ENCODE measurements around the gene SLC40A1. TPM values are rescaled to one million over a fixed set of nuclear protein-coding genes. Genes with fewer than 3 reads are reported as not detected.

Gene SLC40A1
- polyA plus RNA-seq, 1 donor: 34.6 TPM

DNA sequence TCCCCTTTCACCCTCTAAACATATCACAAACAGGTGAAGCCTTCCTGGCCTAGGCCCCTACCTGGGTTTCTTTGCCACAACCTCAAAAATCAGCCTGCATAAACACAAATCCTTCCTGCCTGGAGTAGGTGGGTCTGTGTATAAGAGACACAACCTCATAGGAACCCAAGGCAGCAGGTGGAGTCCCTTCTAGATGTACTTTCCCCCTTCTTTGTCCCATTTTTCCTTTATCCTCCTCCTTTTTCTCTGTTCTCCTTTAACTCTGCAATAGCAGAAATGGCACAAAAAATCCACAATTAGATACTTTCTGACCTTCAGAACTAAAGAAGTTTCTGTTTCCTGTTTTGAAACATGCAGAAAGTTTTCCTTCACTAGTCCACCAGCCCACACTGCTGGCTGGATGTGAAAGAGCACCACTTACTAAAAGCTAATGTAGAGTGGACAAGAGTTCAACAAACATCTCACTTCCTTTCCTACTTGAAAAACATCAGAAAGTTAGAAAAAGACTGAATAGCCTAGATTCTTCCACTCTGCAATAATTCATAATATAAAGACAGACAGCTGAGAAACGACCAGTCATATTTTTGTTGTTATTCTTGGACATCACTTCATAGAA lies 11.2 kb downstream of the SLC40A1 start:
- DNase-seq (ENCODE audit: low read depth): no peak

- DNase-seq (ENCODE audit: low read depth): no peak
Observed at GRCh38 chr2:189566046-189566445, 14.5 kb downstream of the SLC40A1 start.

DNA sequence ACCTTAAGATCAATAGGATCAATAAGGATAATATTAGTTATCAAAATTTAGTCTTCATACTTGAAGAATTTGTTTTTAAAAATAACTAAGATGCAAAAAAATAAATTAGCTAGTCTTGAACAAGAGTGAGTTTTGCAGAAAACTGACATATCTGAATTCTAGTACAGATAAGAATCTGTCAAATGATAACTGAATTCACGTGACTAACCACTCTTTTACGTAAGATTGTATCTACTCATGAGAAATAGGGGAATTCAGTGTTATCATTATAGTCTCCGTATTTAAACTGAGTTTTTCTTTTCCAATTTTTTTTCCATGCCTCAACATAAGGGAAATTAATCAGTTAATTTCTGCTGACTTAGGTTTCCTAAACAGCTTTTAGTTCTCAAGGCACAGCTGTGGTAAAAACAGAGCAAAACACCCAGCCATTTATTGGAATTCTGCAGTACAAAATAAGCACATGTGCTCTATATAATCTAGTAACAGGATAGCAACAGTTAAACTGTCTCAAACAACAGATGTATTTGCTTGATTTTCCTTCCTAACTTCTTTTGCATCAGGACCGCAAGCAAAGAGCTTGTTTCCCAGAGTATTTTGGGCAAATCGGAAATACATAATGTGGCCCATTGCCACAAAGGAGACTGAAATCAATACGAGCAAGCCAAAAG lies 19.1 kb downstream of the SLC40A1 start:
- DNase-seq (ENCODE audit: low read depth): no peak

DNA sequence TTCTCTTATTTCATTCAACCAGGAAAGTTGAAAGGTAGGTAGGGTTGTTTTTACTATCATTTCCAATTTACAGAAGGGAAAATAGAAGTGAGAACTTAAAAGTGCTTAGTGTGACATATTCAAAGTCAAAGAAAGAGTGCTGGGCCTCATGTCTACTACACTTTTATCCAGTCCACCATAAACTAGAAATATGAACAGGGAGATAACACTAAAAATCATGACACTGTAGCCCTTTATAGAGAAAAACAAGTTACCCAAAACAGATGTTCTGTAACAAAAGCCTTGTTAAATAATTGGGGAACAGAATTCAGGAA lies 20.4 kb downstream of the SLC40A1 start:
- DNase-seq (ENCODE audit: low read depth): no peak

- DNase-seq (ENCODE audit: low read depth): no peak
Observed at GRCh38 chr2:189559579-189560272, 20.9 kb downstream of the SLC40A1 start.

- DNase-seq (ENCODE audit: low read depth): no peak
Observed at GRCh38 chr2:189558516-189559272, 21.9 kb downstream of the SLC40A1 start.

DNA sequence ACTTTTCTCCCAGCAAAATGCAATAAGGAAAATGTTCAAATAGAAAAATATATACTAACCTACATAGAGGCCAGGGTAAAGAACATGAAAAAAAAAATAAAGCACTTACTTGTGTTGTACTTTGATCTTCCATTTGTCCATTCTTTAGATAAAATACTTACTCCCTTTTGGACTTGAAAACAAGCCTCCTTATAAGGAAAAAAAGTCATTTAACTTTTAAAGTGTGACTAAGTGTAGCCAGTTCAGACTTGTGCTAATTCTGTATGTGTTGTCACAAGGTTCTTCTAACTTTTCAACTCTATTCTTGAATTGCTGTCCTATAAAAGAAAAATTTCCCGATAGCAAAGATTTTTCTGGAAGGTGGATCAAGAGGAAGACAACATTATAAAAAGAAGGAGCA lies 23.2 kb downstream of the SLC40A1 start:
- no peak for DNase-seq (ENCODE audit: low read depth)

- no peak for DNase-seq (ENCODE audit: low read depth)
Observed at GRCh38 chr2:189556526-189556925, 24.1 kb downstream of the SLC40A1 start.

DNA sequence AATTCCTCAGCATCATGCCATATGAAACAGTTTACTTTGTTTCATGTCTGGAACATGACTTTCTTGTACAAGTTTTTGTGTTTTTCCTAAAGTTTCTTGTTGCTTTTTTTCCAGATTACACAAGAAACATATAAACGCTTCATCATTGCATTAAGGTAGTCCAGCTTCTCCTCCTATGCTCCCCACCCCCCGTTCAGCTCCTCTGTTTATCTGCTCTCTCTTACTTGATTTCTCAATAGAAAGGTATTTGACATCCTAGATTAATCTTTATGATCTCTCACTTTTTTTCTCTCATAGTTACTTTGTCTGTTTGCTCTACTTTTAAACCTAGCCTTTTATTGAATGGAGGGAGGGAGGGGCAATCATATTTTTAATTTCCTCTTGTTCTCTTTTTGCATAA lies 25.4 kb downstream of the SLC40A1 start:
- DNase-seq (ENCODE audit: low read depth): no peak

DNA sequence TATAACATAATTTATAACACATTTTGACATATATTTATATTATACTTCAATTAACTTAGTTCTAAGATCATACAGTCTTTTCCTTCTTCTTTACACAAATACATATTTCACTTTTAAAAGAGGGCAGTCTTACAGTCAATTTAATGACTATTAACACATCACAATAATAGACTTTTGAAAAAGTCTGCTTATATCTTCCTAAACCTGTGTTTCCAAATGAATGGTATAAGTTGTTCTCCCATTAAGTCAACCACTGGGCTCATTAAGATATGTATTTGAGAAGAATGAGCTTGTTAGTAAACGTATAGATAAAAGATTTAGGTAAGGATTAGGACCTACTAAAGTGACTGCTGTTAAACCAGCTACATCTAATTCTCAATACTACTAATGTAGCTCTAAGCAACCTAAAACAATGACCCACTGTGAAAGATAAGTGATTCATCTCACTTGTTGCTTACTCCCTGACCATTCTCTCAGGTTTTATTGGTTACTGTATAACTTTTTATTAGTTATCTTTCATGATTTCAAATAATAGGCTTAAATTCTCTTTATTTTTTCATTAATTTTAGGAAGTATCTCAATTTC lies 27.0 kb downstream of the SLC40A1 start:
- no peak for DNase-seq (ENCODE audit: low read depth)

DNA sequence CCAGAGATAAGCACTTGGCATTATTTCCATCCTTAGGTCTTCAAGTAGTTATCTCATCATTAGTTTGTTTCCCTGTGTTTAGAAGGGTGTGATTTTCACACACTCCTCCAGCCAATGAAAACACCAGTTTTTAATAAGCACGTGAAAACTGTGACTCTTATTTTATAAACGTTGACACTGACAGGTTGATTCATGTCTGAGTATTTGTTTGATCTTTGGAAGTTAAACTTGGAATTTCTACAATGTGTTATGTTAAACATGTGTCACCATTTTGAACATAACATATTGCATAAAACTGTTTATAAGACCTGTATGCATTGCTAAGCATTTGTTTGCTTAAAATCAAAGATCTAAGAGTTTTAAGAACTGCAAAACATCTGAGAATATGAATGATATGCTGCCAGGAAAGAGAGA lies 27.6 kb downstream of the SLC40A1 start:
- DNase-seq (ENCODE audit: low read depth): no peak

- no peak for DNase-seq (ENCODE audit: low read depth)
Observed at GRCh38 chr2:189552334-189552990, 28.1 kb downstream of the SLC40A1 start.

GRCh38 chr2:189551808-189552207 lies 28.8 kb downstream of the SLC40A1 start:
- DNase-seq (ENCODE audit: low read depth): no peak

- DNase-seq (ENCODE audit: low read depth): peak; percentile 80
Observed at GRCh38 chr2:189549449-189549832, 31.1 kb downstream of the SLC40A1 start.

DNA sequence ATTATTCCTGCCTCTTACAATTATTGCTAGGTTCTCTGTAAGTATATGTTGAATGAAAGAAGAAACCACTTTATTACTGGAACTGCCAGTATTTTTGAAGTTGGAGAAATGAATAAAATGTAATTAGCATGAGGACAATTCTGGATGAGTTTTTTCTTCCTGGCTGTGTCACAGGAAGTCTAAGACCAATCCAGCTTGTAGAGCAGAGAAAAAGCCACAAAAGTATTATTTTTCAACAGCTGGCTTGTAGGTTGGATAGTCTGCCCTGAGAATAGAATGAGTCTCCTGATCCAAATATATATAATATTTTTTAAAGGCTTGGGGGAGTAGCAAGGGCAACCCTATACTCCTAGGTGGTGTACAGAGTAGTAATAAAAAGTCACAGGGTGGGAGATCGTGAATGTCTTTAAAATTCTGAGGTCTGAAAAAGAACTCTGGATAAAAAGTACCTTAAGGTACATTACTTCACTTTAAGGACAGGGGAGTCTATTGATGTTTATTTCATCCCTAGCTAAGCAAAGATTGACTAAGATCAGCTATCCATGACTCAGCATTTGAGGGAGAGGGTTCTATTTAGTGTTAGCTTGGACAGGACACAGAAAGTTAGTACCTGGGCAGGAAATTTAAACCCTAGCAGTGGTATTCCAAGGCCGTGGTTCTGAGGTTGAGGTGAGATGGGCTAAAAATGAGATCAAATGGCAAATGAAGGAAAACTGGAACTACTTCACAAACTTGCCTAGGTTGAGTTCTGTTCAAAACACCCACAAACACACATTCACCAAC lies 31.7 kb downstream of the SLC40A1 start:
- no peak for DNase-seq (ENCODE audit: low read depth)

DNA sequence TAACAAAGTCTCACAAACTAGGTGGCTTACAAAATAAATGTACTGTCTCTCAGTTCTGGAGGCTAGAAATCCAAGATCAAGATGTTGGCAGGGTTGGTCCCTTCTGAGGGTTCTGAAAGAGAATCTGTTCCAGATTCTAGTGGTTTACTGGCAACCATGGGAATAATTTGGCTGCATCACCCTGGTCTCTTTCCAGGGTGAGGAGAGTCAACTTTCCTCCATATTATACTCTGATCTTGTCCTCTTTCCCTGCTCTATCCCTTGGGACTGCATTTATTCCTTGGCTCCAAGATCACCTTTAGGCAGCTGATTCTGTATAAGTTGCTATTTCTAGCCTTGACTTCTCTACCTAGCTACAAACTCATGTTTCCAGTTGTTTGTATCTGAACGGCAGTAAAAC lies 35.2 kb downstream of the SLC40A1 start:
- no peak for DNase-seq (ENCODE audit: low read depth)

GRCh38 chr2:189544318-189545042 lies 36.1 kb downstream of the SLC40A1 start:
- DNase-seq (ENCODE audit: low read depth): no peak

GRCh38 chr2:189543367-189543766 lies 37.2 kb downstream of the SLC40A1 start:
- no peak for DNase-seq (ENCODE audit: low read depth)

DNA sequence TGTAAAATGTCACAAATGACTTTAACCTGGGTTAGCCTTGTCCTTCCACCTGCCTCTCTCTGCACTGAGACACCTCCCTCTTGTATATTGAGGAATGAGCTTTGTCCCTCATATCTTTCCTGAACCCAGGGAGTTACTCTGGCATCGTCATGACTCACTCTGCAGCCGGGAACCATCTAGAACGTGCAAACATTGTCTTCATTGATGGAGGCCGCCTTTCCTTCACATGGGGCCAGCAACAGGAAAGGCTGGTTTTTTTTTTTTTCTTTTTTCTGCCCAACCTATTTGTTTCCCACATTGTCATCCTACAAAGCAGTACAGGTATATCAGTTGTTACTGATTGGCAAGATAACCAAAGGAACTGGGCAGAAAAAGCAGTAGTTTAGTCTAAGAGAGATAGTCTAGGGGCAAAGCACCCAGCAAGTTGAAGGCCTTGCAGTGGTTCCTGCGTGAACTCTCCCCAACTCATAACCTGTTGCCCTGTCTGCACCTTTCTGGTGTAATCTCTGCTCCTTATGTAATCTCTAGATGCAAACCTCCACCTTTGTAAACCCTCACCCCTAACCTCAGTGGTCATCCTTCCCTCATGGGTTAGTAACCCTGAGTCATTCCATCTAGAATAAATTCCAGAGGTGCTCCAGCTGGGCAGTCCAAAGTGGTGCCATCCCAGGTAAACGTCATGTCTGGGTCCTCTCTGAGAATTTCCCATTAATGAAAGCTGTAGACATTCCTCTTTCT lies 38.3 kb downstream of the SLC40A1 start:
- no peak for DNase-seq (ENCODE audit: low read depth)
